Panc1 (cell line): ENCODE measurements around the gene BLM. TPM values are rescaled to one million over a fixed set of nuclear protein-coding genes. Genes with fewer than 3 reads are reported as not detected.
A peak's percentile ranks its signal among the peaks of the same experiment; 100 is the strongest.

Experiments
- ATAC-seq: fragments of 200-7000 bp; cut with Tn5 transposase; 2 replicates; pipeline ENCODE4 v1.9.1; 2020; ENCODE audit warnings: mild to moderate bottlenecking, moderate library complexity
- BruUV-seq: library from RNA; stranded (reverse); fragments of 400-500 nt; replicated peaks from 2 replicates; lab custom pipeline; 2021; lab: Mats Ljungman, UMichigan
- CTCF ChIA-PET: fragments of 300-600 bp; sonication (Branson Sonifier 250); formaldehyde crosslinking; loops from one replicate; lab custom pipeline; 2022; ENCODE audit warnings: antibody characterized with exemption; lab: Charles Lee
- POLR2A ChIA-PET: fragments of 300-600 bp; sonication (Branson Sonifier 250); formaldehyde crosslinking; loops from one replicate; lab custom pipeline; 2022; ENCODE audit warnings: antibody characterized with exemption; lab: Charles Lee
- DNase-seq: peaks from one replicate; pipeline ENCODE4 v3.0.0-alpha.2; 2010; ENCODE audit warnings: low read depth, low spot score
- H3K27ac ChIP-seq: 2 replicates; pipeline ENCODE4 v1.5.1; 2011; ENCODE audit warnings: mild to moderate bottlenecking, low read length, inconsistent platforms
- H3K27me3 ChIP-seq: fragments of 200-500 bp; sonication (Bioruptor generic); 2 replicates; pipeline ENCODE4 v1.6.0; 2014; ENCODE audit warnings: low read length, inconsistent platforms; ENCODE audit not compliant: control insufficient read depth, insufficient read depth
- H3K36me3 ChIP-seq: fragments of 200-500 bp; sonication (Bioruptor generic); 2 replicates; pipeline ENCODE4 v1.5.1; 2014; ENCODE audit warnings: inconsistent platforms, mild to moderate bottlenecking, low read length, moderate library complexity; ENCODE audit not compliant: control insufficient read depth, insufficient read depth
- H3K4me1 ChIP-seq: 2 replicates; pipeline ENCODE4 v1.5.1; 2011; ENCODE audit warnings: inconsistent platforms, mild to moderate bottlenecking, low read length, moderate library complexity; ENCODE audit not compliant: control insufficient read depth, insufficient read depth
- H3K4me3 ChIP-seq, 2 experiments: 2 replicates each; pipeline ENCODE4 v1.5.1; 2011 to 2012; ENCODE audit warnings: low read depth in 2 of 2, low read length in 2 of 2, mild to moderate bottlenecking in 2 of 2, inconsistent platforms in 1 of 2, moderate library complexity in 1 of 2
- H3K9me3 ChIP-seq: fragments of 200-500 bp; sonication (Bioruptor generic); 2 replicates; pipeline ENCODE4 v1.5.1; 2014; ENCODE audit warnings: low read depth, mild to moderate bottlenecking, inconsistent platforms, low read length, moderate library complexity; ENCODE audit not compliant: control insufficient read depth, insufficient read depth
- POLR2AphosphoS5 ChIP-seq: IDR thresholded peaks from 2 replicates; pipeline ENCODE4 v1.6.1; 2012; ENCODE audit warnings: mild to moderate bottlenecking, low read depth, low read length, moderate library complexity
- SIN3A ChIP-seq: IDR thresholded peaks from 2 replicates; pipeline ENCODE4 v1.6.1; 2012; ENCODE audit warnings: low read depth, mild to moderate bottlenecking, low read length, moderate library complexity, borderline replicate concordance; ENCODE audit not compliant: insufficient read depth
- TCF7L2 ChIP-seq: IDR thresholded peaks from 2 replicates; pipeline ENCODE4 v1.6.1; 2011; ENCODE audit warnings: mild to moderate bottlenecking, low read depth, low read length, inconsistent platforms
- in situ Hi-C: cut with HindIII; loops from 2 replicates; pipeline ENCODE4 v1.10.0; 2016; ENCODE audit warnings: low sequenced_read_pairs, low pct_unique_long_range_greater_than_20kb
- intact Hi-C: fragments of 100-400 bp; cut with micrococcal nuclease; formaldehyde crosslinking; loops from one replicate; pipeline ENCODE4 v1.10.0; 2022; ENCODE audit not compliant: unreplicated experiment
- total RNA-seq: library from RNA; stranded (reverse); gene quantifications from one replicate; pipeline ENCODE4 v1.2.1, GENCODE V29; 2021; ENCODE audit not compliant: unreplicated experiment
- TF ChIP-seq, protein P1 (sequence below): fragments of 450-650 bp; IDR thresholded peaks from 2 replicates; pipeline ENCODE4 v1.5.1; 2017; ENCODE audit warnings: mild to moderate bottlenecking
- TF ChIP-seq, protein P2 (sequence below), 2 experiments: IDR thresholded peaks; 2 replicates each; pipeline ENCODE4 v1.6.1; 2011 to 2012; ENCODE audit warnings: low read depth in 2 of 2, control low read depth in 1 of 2, low read length in 1 of 2, mild to moderate bottlenecking in 1 of 2, moderate library complexity in 1 of 2; ENCODE audit not compliant: insufficient read depth in 1 of 2

BLM gene
- total RNA-seq, 1 experiment from 2014 or later = 23.9 TPM

DNA sequence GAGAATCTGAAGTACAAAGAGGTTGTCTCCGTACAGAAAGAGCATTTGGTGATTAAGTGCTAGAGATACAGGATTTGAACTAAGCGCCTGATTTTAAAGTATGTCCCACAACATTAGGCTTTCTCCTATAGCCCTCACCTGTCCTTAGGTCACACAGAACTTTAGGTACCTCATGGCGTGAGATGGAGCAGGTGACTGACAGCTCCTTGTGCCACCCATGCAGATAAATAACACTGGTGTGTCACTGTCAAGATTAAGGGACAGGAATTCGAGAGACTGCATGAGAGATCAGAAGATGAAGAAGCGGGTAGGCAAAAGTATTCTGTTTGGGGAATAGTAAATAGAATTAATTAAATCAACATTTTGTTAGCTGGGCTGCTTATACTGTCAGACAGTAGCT, 1.1 kb downstream of the BLM start:
- peak overlapping the region; percentile 90 to 99 for H3K4me3 ChIP-seq
- CTCF ChIA-PET = interaction anchor here (1.6 kb wide), 1 partner anchor 70 kb away, joined by 5 read pairs; no protein-coding TSS in a partner anchor
- peaks cover 8% of the 10 kb centered on the region; the same call in 1 of the 2 replicates for H3K4me1 ChIP-seq
- POLR2A ChIA-PET = interaction anchor here (0.6 kb wide), 1 partner anchor 276 kb away, joined by 3 read pairs; the partner anchor contains the start of gene PRC1
- peak overlapping the region; percentile 87 for H3K27ac ChIP-seq
- in situ Hi-C loops = no loop called here
- no peaks in the 10 kb centered on the region; the same call in 1 of the 2 replicates for H3K36me3 ChIP-seq
- no peaks in the 10 kb centered on the region for H3K9me3 ChIP-seq
- no peak for DNase-seq
- TF ChIP-seq, protein P1, sequence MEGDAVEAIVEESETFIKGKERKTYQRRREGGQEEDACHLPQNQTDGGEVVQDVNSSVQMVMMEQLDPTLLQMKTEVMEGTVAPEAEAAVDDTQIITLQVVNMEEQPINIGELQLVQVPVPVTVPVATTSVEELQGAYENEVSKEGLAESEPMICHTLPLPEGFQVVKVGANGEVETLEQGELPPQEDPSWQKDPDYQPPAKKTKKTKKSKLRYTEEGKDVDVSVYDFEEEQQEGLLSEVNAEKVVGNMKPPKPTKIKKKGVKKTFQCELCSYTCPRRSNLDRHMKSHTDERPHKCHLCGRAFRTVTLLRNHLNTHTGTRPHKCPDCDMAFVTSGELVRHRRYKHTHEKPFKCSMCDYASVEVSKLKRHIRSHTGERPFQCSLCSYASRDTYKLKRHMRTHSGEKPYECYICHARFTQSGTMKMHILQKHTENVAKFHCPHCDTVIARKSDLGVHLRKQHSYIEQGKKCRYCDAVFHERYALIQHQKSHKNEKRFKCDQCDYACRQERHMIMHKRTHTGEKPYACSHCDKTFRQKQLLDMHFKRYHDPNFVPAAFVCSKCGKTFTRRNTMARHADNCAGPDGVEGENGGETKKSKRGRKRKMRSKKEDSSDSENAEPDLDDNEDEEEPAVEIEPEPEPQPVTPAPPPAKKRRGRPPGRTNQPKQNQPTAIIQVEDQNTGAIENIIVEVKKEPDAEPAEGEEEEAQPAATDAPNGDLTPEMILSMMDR = no peak
- TF ChIP-seq POLR2AphosphoS5 (no peak), TCF7L2 (no peak), SIN3A (no peak)
- TF ChIP-seq, protein P2, sequence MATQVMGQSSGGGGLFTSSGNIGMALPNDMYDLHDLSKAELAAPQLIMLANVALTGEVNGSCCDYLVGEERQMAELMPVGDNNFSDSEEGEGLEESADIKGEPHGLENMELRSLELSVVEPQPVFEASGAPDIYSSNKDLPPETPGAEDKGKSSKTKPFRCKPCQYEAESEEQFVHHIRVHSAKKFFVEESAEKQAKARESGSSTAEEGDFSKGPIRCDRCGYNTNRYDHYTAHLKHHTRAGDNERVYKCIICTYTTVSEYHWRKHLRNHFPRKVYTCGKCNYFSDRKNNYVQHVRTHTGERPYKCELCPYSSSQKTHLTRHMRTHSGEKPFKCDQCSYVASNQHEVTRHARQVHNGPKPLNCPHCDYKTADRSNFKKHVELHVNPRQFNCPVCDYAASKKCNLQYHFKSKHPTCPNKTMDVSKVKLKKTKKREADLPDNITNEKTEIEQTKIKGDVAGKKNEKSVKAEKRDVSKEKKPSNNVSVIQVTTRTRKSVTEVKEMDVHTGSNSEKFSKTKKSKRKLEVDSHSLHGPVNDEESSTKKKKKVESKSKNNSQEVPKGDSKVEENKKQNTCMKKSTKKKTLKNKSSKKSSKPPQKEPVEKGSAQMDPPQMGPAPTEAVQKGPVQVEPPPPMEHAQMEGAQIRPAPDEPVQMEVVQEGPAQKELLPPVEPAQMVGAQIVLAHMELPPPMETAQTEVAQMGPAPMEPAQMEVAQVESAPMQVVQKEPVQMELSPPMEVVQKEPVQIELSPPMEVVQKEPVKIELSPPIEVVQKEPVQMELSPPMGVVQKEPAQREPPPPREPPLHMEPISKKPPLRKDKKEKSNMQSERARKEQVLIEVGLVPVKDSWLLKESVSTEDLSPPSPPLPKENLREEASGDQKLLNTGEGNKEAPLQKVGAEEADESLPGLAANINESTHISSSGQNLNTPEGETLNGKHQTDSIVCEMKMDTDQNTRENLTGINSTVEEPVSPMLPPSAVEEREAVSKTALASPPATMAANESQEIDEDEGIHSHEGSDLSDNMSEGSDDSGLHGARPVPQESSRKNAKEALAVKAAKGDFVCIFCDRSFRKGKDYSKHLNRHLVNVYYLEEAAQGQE (IDR thresholded peaks at IDR 0.05; ENCODE audit: insufficient read depth in 1 of 2, low read depth in 2 of 2, low read length in 1 of 2) = no peak
- TSS peak; percentile 92 for BruUV-seq
- intact Hi-C loops = no loop called here
- no peak for ATAC-seq
- no peaks in the 10 kb centered on the region for H3K27me3 ChIP-seq

DNA sequence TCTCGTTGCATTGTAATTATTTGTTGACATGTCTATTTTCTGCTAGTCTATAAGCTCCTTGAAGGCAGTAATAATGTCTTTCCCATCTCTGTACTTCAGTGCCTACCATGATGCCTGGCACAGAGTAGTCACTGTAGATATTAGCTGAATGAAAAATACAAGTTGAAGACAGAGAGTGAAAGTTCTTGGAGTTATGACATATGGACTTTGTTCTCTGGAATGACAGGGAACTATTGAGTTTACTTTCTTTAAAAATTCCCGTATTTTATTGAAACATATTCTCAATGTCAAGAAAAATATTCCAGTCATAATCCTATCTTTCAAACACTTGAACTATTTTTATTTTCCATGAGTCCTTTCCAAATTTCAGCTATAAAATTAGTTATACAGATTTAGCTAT, 3.0 kb downstream of the BLM start:
- Histone ChIP-seq H3K36me3 (no peaks in the 10 kb centered on the region; the same call in 1 of the 2 replicates), H3K27me3 (no peaks in the 10 kb centered on the region), H3K9me3 (no peaks in the 10 kb centered on the region), H3K27ac (no peak overlapping the region; the same call in 1 of the 2 replicates), H3K4me1 (peaks cover 8% of the 10 kb centered on the region; the same call in 1 of the 2 replicates), H3K4me3 (no peak overlapping the region)
- ATAC-seq (no peak), DNase-seq (no peak)
- TF ChIP-seq SIN3A (no peak), POLR2AphosphoS5 (no peak), TCF7L2 (no peak)
- TF ChIP-seq, protein P1 = no peak
- TF ChIP-seq, protein P2 (IDR thresholded peaks at IDR 0.05; ENCODE audit: insufficient read depth in 1 of 2, low read depth in 2 of 2, low read length in 1 of 2) = no peak
- BruUV-seq = no TSS peak
- in situ Hi-C loops (no loop called here), intact Hi-C loops (no loop called here)
- CTCF ChIA-PET = no interaction called here
- POLR2A ChIA-PET = no interaction called here
